Measurements from ENCODE around the gene FBXL15.

Gene FBXL15

DNA sequence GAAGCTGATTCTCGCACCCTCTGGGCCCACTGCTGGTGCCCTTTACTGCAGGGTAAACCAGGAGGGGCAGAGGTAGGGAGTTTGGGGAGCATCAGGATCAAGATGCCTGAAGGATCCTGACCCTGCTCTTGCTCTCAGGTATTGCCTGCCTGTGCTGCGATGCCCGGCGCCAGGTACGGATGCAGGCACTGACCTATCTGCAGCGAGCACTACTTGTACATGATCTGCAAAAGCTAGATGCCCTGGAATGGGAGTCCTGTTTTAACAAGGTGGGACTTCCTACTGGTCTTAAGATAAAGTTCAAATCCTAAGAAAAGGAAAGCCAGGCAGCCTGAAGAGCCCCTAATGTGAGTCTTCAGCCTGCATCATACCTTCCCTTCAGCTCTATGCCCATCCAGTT lies 41.3 kb upstream of the FBXL15 start:
- H3K4me3 ChIP-seq (ENCODE audit: low read depth, low read length), result no peak overlapping the region
- no peak for TF ChIP-seq POLR2A (IDR thresholded peaks at IDR 0.05; ENCODE audit: extremely low read depth, insufficient read length)
- TF ChIP-seq MAX (IDR thresholded peaks at IDR 0.05; ENCODE audit: low read depth, low read length), result no peak
- TF ChIP-seq, protein P1, sequence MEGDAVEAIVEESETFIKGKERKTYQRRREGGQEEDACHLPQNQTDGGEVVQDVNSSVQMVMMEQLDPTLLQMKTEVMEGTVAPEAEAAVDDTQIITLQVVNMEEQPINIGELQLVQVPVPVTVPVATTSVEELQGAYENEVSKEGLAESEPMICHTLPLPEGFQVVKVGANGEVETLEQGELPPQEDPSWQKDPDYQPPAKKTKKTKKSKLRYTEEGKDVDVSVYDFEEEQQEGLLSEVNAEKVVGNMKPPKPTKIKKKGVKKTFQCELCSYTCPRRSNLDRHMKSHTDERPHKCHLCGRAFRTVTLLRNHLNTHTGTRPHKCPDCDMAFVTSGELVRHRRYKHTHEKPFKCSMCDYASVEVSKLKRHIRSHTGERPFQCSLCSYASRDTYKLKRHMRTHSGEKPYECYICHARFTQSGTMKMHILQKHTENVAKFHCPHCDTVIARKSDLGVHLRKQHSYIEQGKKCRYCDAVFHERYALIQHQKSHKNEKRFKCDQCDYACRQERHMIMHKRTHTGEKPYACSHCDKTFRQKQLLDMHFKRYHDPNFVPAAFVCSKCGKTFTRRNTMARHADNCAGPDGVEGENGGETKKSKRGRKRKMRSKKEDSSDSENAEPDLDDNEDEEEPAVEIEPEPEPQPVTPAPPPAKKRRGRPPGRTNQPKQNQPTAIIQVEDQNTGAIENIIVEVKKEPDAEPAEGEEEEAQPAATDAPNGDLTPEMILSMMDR (IDR thresholded peaks at IDR 0.05; ENCODE audit: low read depth, low read length), result no peak
- TF ChIP-seq MYC (IDR thresholded peaks at IDR 0.05; ENCODE audit: low read depth, low read length), result no peak
- DNase-seq (ENCODE audit: low read depth), result no peak

GRCh38 chr10:102381983-102382382 lies 38.7 kb upstream of the FBXL15 start:
- no peak for TF ChIP-seq MAX (IDR thresholded peaks at IDR 0.05; ENCODE audit: low read depth, low read length)
- TF ChIP-seq, protein P1 (IDR thresholded peaks at IDR 0.05; ENCODE audit: low read depth, low read length), result no peak
- no peak for TF ChIP-seq POLR2A (IDR thresholded peaks at IDR 0.05; ENCODE audit: extremely low read depth, insufficient read length)
- TF ChIP-seq MYC (IDR thresholded peaks at IDR 0.05; ENCODE audit: low read depth, low read length), result no peak
- H3K4me3 ChIP-seq (ENCODE audit: low read depth, low read length), result no peak overlapping the region
- no peak for DNase-seq (ENCODE audit: low read depth)

DNA sequence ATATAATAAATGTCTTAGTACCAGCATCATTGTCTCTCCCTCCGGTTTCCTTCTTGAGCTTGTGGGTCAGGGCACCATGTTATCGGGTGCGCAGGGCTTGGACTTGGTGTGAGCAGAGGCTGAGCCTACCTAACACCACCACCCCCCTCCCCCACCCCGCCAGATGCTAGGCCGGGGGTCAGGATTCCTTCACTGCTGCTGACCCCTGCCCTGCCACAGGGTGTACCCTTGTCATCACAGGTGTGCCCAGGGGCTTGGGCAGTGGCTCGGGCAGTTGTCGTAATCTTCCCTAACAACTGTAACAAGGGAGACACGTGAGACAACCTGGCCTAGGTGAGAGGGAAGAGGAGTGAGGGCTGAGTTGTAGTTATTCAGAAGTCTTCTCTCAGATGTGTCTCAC lies 37.8 kb upstream of the FBXL15 start:
- TF ChIP-seq, protein P1 (IDR thresholded peaks at IDR 0.05; ENCODE audit: low read depth, low read length), result no peak
- DNase-seq (ENCODE audit: low read depth), result no peak
- no peak overlapping the region for H3K4me3 ChIP-seq (ENCODE audit: low read depth, low read length)

- H3K4me3 ChIP-seq (ENCODE audit: low read depth, low read length), result no peak overlapping the region
- TF ChIP-seq POLR2A (IDR thresholded peaks at IDR 0.05; ENCODE audit: extremely low read depth, insufficient read length), result no peak
- TF ChIP-seq, protein P1 (IDR thresholded peaks at IDR 0.05; ENCODE audit: low read depth, low read length), result peak; percentile 46
- peak; percentile 57 for DNase-seq (ENCODE audit: low read depth)
Measured at GRCh38 chr10:102384053-102384452, 36.6 kb upstream of the FBXL15 start.

DNA sequence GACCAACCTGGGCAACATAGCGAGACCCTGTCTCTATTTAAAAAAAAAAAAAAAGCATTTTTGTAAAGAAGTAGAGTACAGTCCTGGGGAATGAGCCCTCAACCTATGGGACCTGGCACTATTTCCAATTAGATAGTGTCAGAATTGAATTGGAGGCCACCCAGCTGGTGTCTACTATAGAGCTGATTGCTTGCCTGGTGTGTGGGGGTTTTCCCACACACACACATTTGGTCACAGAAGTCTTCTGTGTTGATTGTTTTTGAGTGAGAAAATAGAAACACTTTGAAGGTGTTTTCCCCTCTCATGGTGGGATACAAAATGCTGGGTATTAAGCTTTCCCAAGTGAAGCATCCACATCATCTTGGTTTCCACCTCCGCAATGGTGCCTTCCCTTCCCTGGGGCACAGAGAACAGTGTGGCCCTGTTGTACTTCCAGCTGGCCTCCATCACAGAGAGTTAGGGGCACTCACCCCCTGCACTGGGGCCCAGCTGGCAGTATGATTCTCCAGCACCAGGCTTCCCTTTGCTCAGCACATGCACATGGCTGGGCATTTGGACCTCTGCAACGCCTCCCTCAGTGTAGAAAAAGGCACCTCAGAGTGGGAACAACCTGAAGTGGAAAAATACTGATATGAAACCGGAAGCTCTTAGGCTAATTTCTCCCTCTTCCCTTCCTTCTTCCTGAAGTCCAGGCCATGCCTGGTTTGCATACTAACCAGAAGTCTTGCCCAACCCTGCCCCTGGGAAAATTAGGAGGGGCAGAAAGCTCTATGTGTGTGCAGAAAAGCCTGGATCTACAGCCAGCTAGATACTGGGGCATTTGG lies 35.8 kb upstream of the FBXL15 start:
- no peak overlapping the region for H3K4me3 ChIP-seq (ENCODE audit: low read depth, low read length)
- no peak for DNase-seq (ENCODE audit: low read depth)
- TF ChIP-seq MYC (IDR thresholded peaks at IDR 0.05; ENCODE audit: low read depth, low read length) (no peak), POLR2A (IDR thresholded peaks at IDR 0.05; ENCODE audit: extremely low read depth, insufficient read length) (no peak), MAX (IDR thresholded peaks at IDR 0.05; ENCODE audit: low read depth, low read length) (no peak)
- TF ChIP-seq, protein P1 (IDR thresholded peaks at IDR 0.05; ENCODE audit: low read depth, low read length), result no peak

DNA sequence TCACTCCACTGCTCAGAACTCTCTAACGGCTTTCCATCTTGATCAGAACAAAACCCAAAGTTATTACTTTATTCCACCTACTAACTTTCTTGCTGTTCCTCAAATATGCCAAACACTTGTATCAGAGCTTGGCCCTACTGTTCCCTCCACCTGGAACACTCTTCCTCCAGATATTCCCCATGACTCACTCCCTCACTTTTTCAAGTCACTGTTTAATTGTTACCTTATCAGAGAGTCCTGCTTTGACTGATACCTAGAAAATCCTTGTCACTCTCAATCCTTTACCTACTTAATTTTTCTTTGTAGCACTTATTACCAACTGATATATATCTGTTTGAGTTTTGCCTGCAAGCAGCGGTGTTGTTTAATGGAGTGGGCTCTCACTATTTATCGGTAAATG lies 30.7 kb upstream of the FBXL15 start:
- no peak for TF ChIP-seq MAX (IDR thresholded peaks at IDR 0.05; ENCODE audit: low read depth, low read length)
- TF ChIP-seq MYC (IDR thresholded peaks at IDR 0.05; ENCODE audit: low read depth, low read length), result no peak
- TF ChIP-seq POLR2A (IDR thresholded peaks at IDR 0.05; ENCODE audit: extremely low read depth, insufficient read length), result no peak
- TF ChIP-seq, protein P1 (IDR thresholded peaks at IDR 0.05; ENCODE audit: low read depth, low read length), result no peak
- no peak for DNase-seq (ENCODE audit: low read depth)
- no peak overlapping the region for H3K4me3 ChIP-seq (ENCODE audit: low read depth, low read length)

All from NB4 (cell line).